Tibial nerve (tissue), 4 donors: ENCODE results near the gene GSG1.

Source experiments
- CTCF ChIP-seq, 5 experiments: fragments of 200-600 bp in 3 of 5; fragments of 450-650 bp in 2 of 5; sonication (generic) in 3 of 5; IDR thresholded peaks; one replicate each; pipeline ENCODE4 v1.5.1; 2016 to 2019; ENCODE audit warnings: antibody characterized with exemption in 5 of 5, mild to moderate bottlenecking in 3 of 5, moderate library complexity in 2 of 5
- EP300 ChIP-seq, 2 donors: sonication (generic); formaldehyde crosslinking; IDR thresholded peaks; one replicate each; pipeline ENCODE4 v1.6.1; 2017; ENCODE audit warnings: antibody characterized with exemption in 2 of 2, mild to moderate bottlenecking in 1 of 2
- POLR2A ChIP-seq, 2 donors: fragments of 450-650 bp; IDR thresholded peaks; one replicate each; pipeline ENCODE4 v1.6.1; 2017; ENCODE audit warnings: antibody characterized with exemption in 2 of 2, mild to moderate bottlenecking in 2 of 2, moderate library complexity in 2 of 2

GRCh38 chr12:13079440-13079906 is 24.0 kb downstream of the GSG1 start:
- TF ChIP-seq CTCF (IDR thresholded peaks at IDR 0.05) (no peak), EP300 (IDR thresholded peaks at IDR 0.05) (no peak), POLR2A (IDR thresholded peaks at IDR 0.05) (no peak)
